Choroid plexus epithelial cell (primary cell): ENCODE data around the gene MYLK2.
"Not testable (repeated sequence)": the region's sequence is repeated elsewhere in the genome, so short reads cannot be mapped to it uniquely, and the experiment has no call there.

Experiments
- DNase-seq: peaks from one replicate; pipeline ENCODE4 v3.0.0-alpha.2; 2010; ENCODE audit warnings: low read depth
- H3K4me3 ChIP-seq: 2 replicates; pipeline ENCODE4 v1.5.1; 2011; ENCODE audit warnings: low read depth, mild to moderate bottlenecking, control low read depth, low read length, moderate library complexity
- CTCF ChIP-seq: conservative IDR thresholded peaks from 2 replicates; pipeline ENCODE4 v1.5.1; 2011; ENCODE audit warnings: low read depth, mild to moderate bottlenecking, control low read depth, inconsistent platforms, low read length, moderate library complexity

Gene MYLK2

GRCh38 chr20:31808481-31808880 is 10.7 kb upstream of the MYLK2 start:
- TF ChIP-seq CTCF = no peak
- no peak for DNase-seq
- H3K4me3 ChIP-seq = no peak overlapping the region

- no peak for TF ChIP-seq CTCF
- no peak overlapping the region for H3K4me3 ChIP-seq
- peak; percentile 23 for DNase-seq
Observed at GRCh38 chr20:31809661-31810060, 9.5 kb upstream of the MYLK2 start.

GRCh38 chr20:31811198-31811597 is 8.0 kb upstream of the MYLK2 start:
- no peak for TF ChIP-seq CTCF
- H3K4me3 ChIP-seq = no peak overlapping the region
- no peak for DNase-seq

- DNase-seq = peak; percentile 80
- no peak for TF ChIP-seq CTCF
- H3K4me3 ChIP-seq = no peak overlapping the region
Observed at GRCh38 chr20:31811796-31812728, 7.1 kb upstream of the MYLK2 start.

- H3K4me3 ChIP-seq = no peak overlapping the region
- DNase-seq = no peak
- no peak for TF ChIP-seq CTCF
Observed at GRCh38 chr20:31813611-31814010, 5.5 kb upstream of the MYLK2 start.

GRCh38 chr20:31814142-31814541 is 5.0 kb upstream of the MYLK2 start:
- not testable (repeated sequence) for DNase-seq, H3K4me3 ChIP-seq

GRCh38 chr20:31815408-31816188 is 3.6 kb upstream of the MYLK2 start:
- no peak overlapping the region for H3K4me3 ChIP-seq
- TF ChIP-seq CTCF = no peak
- no peak for DNase-seq
